Spleen (tissue), 13 donors: ENCODE data around the gene ANKRD37. TPM values are rescaled to one million over a fixed set of nuclear protein-coding genes. Genes with fewer than 3 reads are reported as not detected.

ENCODE experiments used
- DNase-seq: peaks from one replicate; pipeline ENCODE4 v3.0.0-alpha.2; 2020
- H3K27ac ChIP-seq, 8 donors: fragments of 200-600 bp; sonication (generic) in 7 of 8; 1 replicate in 4 of 8; 2 replicates in 4 of 8; pipeline versions ENCODE4 v1.5.0 to v1.8.0; 2016 to 2021; ENCODE audit warnings: inconsistent platforms in 4 of 8, mild to moderate bottlenecking in 4 of 8, moderate library complexity in 1 of 8
- H3K27me3 ChIP-seq, 7 donors: fragments of 200-600 bp; sonication (generic) in 6 of 7; replicated peaks in 1 of 7; 1 replicate in 4 of 7; 2 replicates in 3 of 7; pipeline versions ENCODE4 v1.5.0 to v1.8.0; 2016 to 2021; ENCODE audit warnings: inconsistent platforms in 3 of 7, mild to moderate bottlenecking in 1 of 7
- H3K36me3 ChIP-seq, 6 donors: fragments of 200-600 bp; sonication (generic) in 5 of 6; 1 replicate in 4 of 6; 2 replicates in 2 of 6; pipeline versions ENCODE4 v1.5.0 to v1.8.0; 2016 to 2021; ENCODE audit warnings: inconsistent platforms in 2 of 6
- H3K4me1 ChIP-seq, 6 donors: fragments of 200-600 bp; sonication (generic) in 5 of 6; 1 replicate in 3 of 6; 2 replicates in 3 of 6; pipeline versions ENCODE4 v1.5.0 to v1.8.0; 2016 to 2021; ENCODE audit warnings: inconsistent platforms in 3 of 6
- H3K4me3 ChIP-seq, 8 donors: fragments of 200-600 bp; sonication (generic) in 7 of 8; 1 replicate in 4 of 8; 2 replicates in 4 of 8; pipeline versions ENCODE4 v1.5.0 to v1.8.0; 2016 to 2021; ENCODE audit warnings: inconsistent platforms in 4 of 8, mild to moderate bottlenecking in 4 of 8, moderate library complexity in 2 of 8
- H3K9me3 ChIP-seq, 8 donors: fragments of 200-600 bp; sonication (generic) in 7 of 8; 1 replicate in 4 of 8; 2 replicates in 4 of 8; pipeline versions ENCODE4 v1.5.0 to v1.8.0; 2016 to 2021; ENCODE audit warnings: inconsistent platforms in 4 of 8
- CTCF ChIP-seq, 11 experiments: fragments of 200-600 bp in 7 of 11; fragments of 450-650 bp in 4 of 11; sonication (generic) in 4 of 11; IDR thresholded peaks in 8 of 11; conservative IDR thresholded peaks in 3 of 11; 1 replicate in 7 of 11; 2 replicates in 4 of 11; pipeline versions ENCODE4 v1.4.0 to v1.8.0; 2016 to 2021; ENCODE audit warnings: antibody characterized with exemption in 11 of 11, inconsistent platforms in 4 of 11, mild to moderate bottlenecking in 1 of 11
- POLR2A ChIP-seq, 3 donors: fragments of 450-650 bp; IDR thresholded peaks; one replicate each; pipeline ENCODE4 v1.5.1; 2017; ENCODE audit warnings: antibody characterized with exemption in 3 of 3, mild to moderate bottlenecking in 1 of 3
- POLR2AphosphoS5 ChIP-seq, 3 donors: sonication (generic); formaldehyde crosslinking; IDR thresholded peaks; one replicate each; pipeline ENCODE4 v1.5.1; 2017; ENCODE audit warnings: antibody characterized with exemption in 3 of 3
- WGBS, 5 donors: extraction: QIAGEN DNeasy Blood & Tissue Kit in 3 of 5; methylation state at CpG; one replicate each; pipeline versions ENCODE4 v1.1.5 to v1.1.7; 2013 to 2018; 5-methylcytosine and 5-hydroxymethylcytosine counted together
- intact Hi-C: fragments of 100-400 bp; cut with DNase I; formaldehyde crosslinking; loops from one replicate; pipeline ENCODE4 v1.15.0; 2023; ENCODE audit warnings: low total_unique reads
- long read RNA-seq, 2 donors: transcript quantifications; one replicate each; lab custom pipeline, GENCODE V29; 2026
- polyA plus RNA-seq, 3 donors: library from polyadenylated mRNA; stranded (reverse); fragments of 200-250 nt; gene quantifications; one replicate each; pipeline ENCODE4 v1.2.1, GENCODE V29; 2013
- total RNA-seq, 7 donors: library from RNA; depleted of rRNA in 3 of 7; stranded (reverse); fragments of >200 nt in 3 of 7; fragmentation: NEBNext Ultra II Directional in 4 of 7; extraction: Animal tissue kit (Norgen Biotek cat#: 25700) in 4 of 7; gene quantifications; one replicate each; pipeline versions ENCODE4 v1.1.0 to v1.2.1, GENCODE V29; 2016 to 2021
- donor health status: healthy with polysubstance abuse.
- donor health status: DM: no; HTN: no; CAD: no; lungs with moderate emphysema.
- donor health status: DM: no; HTN: no; CAD: no.
- donor health status: Bipolar disorder and iron deficiency.
- donor health status: healthy.
- donor health status: DM: no; HTN: no; CAD: no.
- donor health status: DM: yes; HTN: yes; CAD: no.

Gene ANKRD37
- total RNA-seq: 10 to 100 TPM in 3 of 7 donors, 1 to 10 TPM in 4; 6.9 to 21.1 (median 8.9) TPM
- polyA plus RNA-seq: 10 to 100 TPM in 2 of 3 donors, 1 to 10 TPM in 1; 6.0 to 12.0 (median 10.5) TPM
- long read RNA-seq, donor 1, partial matches to known transcripts: 0 of 1 reads
- long read RNA-seq, donor 1, other reads (novel, unspliced or antisense): 0 of 1 reads
- long read RNA-seq, donor 2, partial matches to known transcripts: 0 of 4 reads
- long read RNA-seq, donor 2, other reads (novel, unspliced or antisense): 0 of 4 reads

- TF ChIP-seq POLR2AphosphoS5 (IDR thresholded peaks at IDR 0.05): no peak
- peak in 1 of 11 experiments; percentile 8 for TF ChIP-seq CTCF (IDR thresholded peaks at IDR 0.05 in 8 of 11, conservative IDR thresholded peaks at IDR 0.05 in 3 of 11)
- Histone ChIP-seq H3K27ac (peak within 1 kb of the TSS; percentile 95 to 100 (median 99)), H3K4me1 (peaks cover 6 to 57% (median 31%) of the 10 kb centered on the region in 6 donors), H3K27me3 (no peaks in the 10 kb centered on the region), H3K9me3 (no peaks in the 10 kb centered on the region), H3K36me3 (peaks cover 0 to 34% (median 22%) of the 10 kb centered on the region in 6 donors), H3K4me3 (peak within 1 kb of the TSS; percentile 54 to 83 (median 80))
- peak; percentile 90 for DNase-seq
- 12 to 51% (median 18%) methylated on average over 14 to 38 of the region's 38 CpGs for WGBS, 5 donors
- intact Hi-C loops: no loop called here
These were observed at the start of gene ANKRD37 for GRCh38 chr4:185396724-185397385. Gene ANKRD37 (plus strand): TSS chr4:185396841. CDS start chr4:185396924, 83 bp downstream.

GRCh38 chr4:185346975-185347601 lies 49.6 kb upstream of the ANKRD37 start:
- Histone ChIP-seq H3K27me3 (no peaks in the 10 kb centered on the region), H3K36me3 (peaks cover 0 to 80% (median 16%) of the 10 kb centered on the region in 6 donors), H3K27ac (no peak overlapping the region), H3K9me3 (no peaks in the 10 kb centered on the region), H3K4me1 (peaks cover 5 to 28% (median 18%) of the 10 kb centered on the region in 6 donors), H3K4me3 (no peak overlapping the region)
- WGBS, 5 donors: 89 to 93% (median 92%) methylated on average over 14 of the region's 14 CpGs
- TF ChIP-seq POLR2AphosphoS5 (IDR thresholded peaks at IDR 0.05) (no peak), CTCF (IDR thresholded peaks at IDR 0.05 in 8 of 11, conservative IDR thresholded peaks at IDR 0.05 in 3 of 11) (no peak), POLR2A (IDR thresholded peaks at IDR 0.05) (no peak)
- intact Hi-C loops: no loop called here
- DNase-seq: no peak

GRCh38 chr4:185351691-185352090 lies 45.0 kb upstream of the ANKRD37 start:
- no peak for DNase-seq
- Histone ChIP-seq H3K4me3 (no peak overlapping the region), H3K9me3 (no peaks in the 10 kb centered on the region), H3K27ac (no peak overlapping the region), H3K4me1 (peaks cover 0 to 7% (median 0%) of the 10 kb centered on the region in 6 donors), H3K27me3 (no peaks in the 10 kb centered on the region), H3K36me3 (peaks cover 0 to 84% (median 25%) of the 10 kb centered on the region in 6 donors)
- TF ChIP-seq CTCF (IDR thresholded peaks at IDR 0.05 in 8 of 11, conservative IDR thresholded peaks at IDR 0.05 in 3 of 11) (no peak), POLR2A (IDR thresholded peaks at IDR 0.05) (no peak), POLR2AphosphoS5 (IDR thresholded peaks at IDR 0.05) (no peak)
- WGBS, 5 donors: 89 to 94% (median 90%) methylated on average over 13 of the region's 13 CpGs
- intact Hi-C loops: no loop called here

- no peak overlapping the region for H3K27ac ChIP-seq
- intact Hi-C loops: no loop called here
- H3K4me3 ChIP-seq: no peak overlapping the region
- H3K9me3 ChIP-seq: no peaks in the 10 kb centered on the region
- 79 to 89% (median 84%) methylated on average over 7 of the region's 7 CpGs for WGBS, 5 donors
- peaks cover 0 to 7% (median 0%) of the 10 kb centered on the region in 6 donors for H3K4me1 ChIP-seq
- no peak for TF ChIP-seq CTCF (IDR thresholded peaks at IDR 0.05 in 8 of 11, conservative IDR thresholded peaks at IDR 0.05 in 3 of 11)
- no peak for TF ChIP-seq POLR2A (IDR thresholded peaks at IDR 0.05)
- no peak for TF ChIP-seq POLR2AphosphoS5 (IDR thresholded peaks at IDR 0.05)
- no peaks in the 10 kb centered on the region for H3K27me3 ChIP-seq
- no peak for DNase-seq
- H3K36me3 ChIP-seq: peaks cover 0 to 84% (median 23%) of the 10 kb centered on the region in 6 donors
These were observed 44.4 kb upstream of the ANKRD37 start for GRCh38 chr4:185352202-185352601.
